HG03442 (cell line): ENCODE results near the gene SH3PXD2A.
"Not testable (repeated sequence)": the region's sequence is repeated elsewhere in the genome, so short reads cannot be mapped to it uniquely, and the experiment has no call there.

Experiments
- ATAC-seq: cut with Tn5 transposase; IDR thresholded peaks from one replicate; pipeline ENCODE4 v1.9.1; 2021; ENCODE audit warnings: mild to moderate bottlenecking, moderate library complexity; ENCODE audit not compliant: unreplicated experiment

Gene SH3PXD2A

DNA sequence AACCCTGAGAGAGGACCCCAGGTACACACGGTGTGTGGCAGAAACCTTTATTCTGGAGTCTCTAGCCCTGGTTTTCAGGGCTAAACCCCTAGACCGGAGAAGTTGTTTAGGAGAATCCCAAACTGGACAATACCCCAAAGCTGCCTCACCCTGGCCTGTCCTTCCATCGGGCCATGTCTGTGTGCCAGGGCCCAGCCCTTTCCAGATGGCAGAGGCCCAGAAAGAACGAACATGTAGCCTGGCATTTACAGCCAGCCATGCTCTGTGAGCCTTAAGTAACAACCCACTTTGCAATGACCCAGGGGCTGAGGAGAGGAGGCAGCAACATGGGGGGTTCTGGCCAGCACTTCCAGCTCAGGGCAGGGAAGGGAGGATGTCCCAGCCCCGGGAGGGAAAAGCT, 219.8 kb downstream of the SH3PXD2A start:
- no peak for ATAC-seq

DNA sequence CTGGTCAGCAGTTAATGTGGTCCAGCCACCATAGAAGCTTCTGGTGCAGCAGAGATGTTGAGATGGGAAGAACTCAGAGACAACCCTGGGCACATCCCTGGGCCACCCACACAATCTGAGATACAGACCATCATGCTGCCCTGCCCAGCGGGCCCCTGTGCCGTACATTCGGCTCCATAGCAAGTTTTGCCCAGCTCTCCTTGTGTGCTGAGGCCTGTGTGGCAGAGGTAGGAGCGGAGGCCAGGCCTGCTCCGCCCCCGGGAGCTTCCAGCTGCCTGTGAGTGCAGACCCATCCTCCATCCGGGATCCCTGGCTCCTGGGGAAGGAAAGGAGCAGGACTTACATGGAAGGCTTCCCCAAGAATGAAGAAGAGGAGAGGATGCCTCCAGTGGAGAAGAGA, 221.5 kb downstream of the SH3PXD2A start:
- no peak for ATAC-seq

- not testable (repeated sequence) for ATAC-seq
These were observed 222.5 kb downstream of the SH3PXD2A start for GRCh38 chr10:103632871-103633270.

- ATAC-seq: no peak
These were observed 223.1 kb downstream of the SH3PXD2A start for GRCh38 chr10:103632247-103632642.

- ATAC-seq: no peak
These were observed 225.2 kb downstream of the SH3PXD2A start for GRCh38 chr10:103630156-103630555.

GRCh38 chr10:103629581-103629980, 225.8 kb downstream of the SH3PXD2A start:
- ATAC-seq: no peak

GRCh38 chr10:103627893-103628292, 227.5 kb downstream of the SH3PXD2A start:
- ATAC-seq: no peak

DNA sequence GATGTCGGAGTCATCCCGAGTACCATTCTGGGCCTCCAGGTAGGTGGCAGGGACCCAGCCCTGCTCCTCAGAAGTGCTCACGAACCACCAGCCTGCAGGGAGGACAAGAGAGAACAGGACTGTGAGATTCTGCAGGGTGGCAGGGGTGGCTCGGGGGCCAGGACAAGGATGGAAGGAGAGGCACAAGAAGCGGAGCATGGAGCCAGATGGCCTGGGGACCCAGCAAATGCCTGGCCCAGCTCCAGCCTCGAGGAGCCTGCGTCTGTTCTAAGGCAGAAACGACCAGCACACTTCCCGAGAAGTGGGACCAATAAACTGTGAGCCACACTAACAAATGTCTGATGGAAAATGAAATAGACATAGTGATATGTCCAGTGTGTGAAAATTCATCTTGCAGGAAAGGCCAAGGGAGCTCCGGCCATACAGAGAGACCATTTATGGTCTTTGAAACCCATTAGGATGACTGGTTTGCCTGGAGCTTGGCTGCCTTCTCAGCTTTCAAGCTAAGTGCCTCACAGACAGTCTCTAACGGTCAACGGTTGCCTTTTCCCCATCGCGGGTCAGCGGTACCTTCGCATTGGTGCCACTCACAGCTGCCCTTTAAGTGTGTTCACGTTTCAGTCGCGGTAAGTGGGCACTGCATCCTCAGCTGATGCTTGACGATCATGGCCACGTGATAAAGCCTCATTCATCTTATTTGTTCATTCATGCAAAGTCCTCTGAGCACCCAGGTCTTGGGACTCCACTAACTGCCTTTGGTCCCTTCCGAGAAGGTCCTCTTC, 228.1 kb downstream of the SH3PXD2A start:
- ATAC-seq: no peak

- no peak for ATAC-seq
These were observed 229.2 kb downstream of the SH3PXD2A start for GRCh38 chr10:103626178-103626577.

DNA sequence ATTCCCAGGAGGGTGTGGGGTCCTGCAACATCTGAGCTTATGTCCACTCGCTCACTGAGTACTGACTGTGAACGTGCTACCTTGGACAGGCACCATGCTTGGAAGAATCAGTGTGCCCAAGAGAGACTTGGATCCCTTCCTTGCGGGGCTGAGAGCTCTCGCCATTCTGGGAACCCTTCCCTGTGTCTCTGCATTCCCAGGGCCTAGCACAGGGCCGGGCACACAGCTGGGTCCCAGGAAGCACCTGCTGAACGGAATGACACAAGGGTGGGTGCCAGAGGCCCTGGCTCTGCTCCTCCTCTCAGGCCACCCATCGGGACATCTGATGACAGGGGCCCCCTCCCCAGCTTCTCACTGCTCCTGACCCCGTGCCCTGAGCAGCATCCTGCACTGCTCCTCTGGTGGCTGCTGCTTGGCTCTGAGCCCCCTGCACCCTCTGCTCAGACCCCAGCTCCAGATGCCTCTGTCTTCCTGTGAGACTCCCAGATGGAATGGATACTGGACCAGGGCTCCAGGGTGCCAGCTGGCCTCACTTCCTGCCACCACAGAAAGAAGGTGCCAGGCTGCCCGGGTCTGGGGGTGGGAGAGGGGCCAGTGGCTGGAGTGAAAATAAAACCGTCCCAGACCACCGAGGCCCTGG, 232.3 kb downstream of the SH3PXD2A start:
- no peak for ATAC-seq

GRCh38 chr10:103622286-103622685, 233.1 kb downstream of the SH3PXD2A start:
- ATAC-seq: no peak

DNA sequence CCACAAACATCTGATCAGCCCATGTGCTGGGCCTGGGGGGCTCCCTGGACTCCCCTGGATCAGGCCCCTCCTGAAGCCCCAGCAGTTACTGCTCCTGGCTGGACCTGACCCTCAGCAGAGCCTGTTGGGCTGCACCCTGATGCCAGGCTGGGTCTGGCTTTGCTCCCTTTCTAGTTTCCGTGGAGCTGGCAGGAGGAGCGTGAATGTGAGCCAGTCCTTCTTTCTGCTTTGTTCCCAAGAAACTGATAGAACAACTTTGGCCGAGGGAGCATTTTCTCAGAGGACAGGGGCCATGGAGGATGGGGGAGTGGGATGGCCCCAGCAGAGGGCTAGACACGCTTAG, 233.6 kb downstream of the SH3PXD2A start:
- ATAC-seq: no peak

DNA sequence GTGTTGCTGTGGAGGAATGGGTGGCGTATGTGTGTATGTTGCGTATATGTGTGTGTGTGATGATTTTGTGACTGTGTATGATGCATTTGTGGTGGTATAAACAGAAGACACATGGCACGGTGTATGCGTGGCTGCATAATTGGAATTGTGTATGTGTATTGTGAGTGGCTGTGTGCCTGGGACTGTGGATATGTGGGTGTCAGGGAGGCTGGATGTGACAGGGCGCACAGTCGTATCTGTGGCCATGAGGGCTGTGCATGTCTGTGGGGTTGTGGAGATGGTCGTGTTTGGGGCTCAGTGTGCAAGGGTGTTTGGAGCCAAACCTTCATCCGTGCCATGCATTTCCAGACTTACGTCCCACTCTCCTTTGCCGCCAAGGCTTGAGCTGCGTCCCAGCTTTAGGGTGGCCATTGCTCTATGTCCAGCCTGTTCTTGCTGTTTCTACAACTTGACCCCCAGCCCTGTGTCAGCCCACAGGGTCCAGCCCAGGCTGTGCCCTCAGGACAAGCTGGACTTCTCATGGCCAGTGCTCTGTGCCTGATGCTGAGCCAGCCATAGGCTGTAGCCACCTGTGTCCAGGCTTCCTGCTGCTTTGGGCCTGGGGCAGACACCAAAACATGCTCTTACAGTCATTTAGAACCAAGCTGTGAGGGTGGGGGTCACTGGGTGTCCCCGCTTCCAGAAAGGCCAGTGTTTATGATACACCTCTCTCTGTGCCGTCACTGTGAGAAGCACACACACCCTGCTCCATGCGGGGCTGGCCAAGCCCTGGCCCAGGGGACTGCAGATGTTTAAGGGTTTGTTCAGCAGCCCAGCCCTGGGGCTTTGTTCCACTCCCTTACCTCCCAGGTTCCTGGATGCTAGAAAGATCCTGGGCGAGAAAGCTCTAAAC, 234.2 kb downstream of the SH3PXD2A start:
- no peak for ATAC-seq

DNA sequence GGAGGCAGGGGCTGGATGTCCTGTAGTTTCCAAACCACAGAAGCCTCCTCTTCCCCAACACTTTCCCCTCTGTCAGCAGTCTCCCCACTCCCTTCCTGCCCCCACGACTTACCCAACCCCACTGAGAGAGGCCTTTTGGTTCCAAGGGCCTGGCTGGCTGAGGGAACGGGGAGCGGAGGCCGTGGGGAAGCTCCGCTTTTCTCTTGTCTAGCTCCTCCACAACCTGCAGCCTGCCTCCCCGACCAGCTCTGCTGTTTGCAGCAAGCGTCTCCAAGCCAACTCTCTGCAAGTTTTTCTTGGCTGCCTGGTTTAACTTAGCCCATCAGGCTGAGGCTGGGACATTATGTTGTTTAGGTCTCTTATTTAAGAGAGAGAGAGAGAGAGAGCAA, 235.0 kb downstream of the SH3PXD2A start:
- no peak for ATAC-seq

DNA sequence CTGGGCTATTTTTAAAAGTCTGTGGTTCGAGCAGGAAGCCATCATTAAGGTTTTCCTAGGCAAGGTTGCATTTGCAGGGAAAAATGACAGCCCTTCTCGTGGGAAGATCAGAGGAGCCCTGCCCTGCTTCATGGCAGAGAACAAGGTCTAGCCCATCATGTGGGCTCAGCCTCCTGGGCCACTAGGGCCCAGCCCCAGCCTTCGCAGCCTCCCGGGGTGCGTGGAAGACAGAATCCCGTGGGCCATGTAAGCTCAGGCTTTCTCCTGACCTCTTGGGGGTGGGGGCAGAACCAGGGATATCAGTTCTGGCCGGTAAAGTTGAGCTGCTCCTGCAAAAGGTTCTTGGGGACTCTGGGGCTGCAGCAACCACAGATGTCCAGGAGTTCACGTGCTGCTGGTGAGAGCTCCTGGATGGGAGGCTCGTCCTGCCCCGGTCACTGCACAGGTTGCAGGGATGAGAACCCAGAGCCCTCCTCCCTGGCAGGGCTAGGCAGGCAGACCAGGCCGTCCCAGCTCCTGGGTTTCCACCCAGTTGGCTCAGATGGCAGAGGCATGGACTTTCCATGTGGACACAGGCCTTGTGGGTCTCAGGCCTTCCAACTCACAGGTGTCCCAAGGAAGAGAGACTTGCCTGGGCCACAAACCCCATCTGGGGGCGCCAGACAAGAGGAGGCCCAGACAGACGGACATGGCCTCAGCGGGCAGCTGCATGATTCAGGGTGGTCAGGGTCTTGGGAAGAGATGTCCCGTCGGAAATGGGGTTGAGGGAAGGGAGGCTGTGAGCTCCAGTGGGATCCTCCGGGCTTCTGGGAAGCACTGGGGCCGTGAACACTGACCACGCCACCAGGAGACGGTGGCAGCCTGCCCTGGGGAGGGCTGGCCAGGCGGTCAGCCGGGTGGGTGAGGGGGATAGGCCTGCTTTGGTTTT, 235.7 kb downstream of the SH3PXD2A start:
- ATAC-seq: no peak

- no peak for ATAC-seq
These were observed 236.6 kb downstream of the SH3PXD2A start for GRCh38 chr10:103618575-103619423.

DNA sequence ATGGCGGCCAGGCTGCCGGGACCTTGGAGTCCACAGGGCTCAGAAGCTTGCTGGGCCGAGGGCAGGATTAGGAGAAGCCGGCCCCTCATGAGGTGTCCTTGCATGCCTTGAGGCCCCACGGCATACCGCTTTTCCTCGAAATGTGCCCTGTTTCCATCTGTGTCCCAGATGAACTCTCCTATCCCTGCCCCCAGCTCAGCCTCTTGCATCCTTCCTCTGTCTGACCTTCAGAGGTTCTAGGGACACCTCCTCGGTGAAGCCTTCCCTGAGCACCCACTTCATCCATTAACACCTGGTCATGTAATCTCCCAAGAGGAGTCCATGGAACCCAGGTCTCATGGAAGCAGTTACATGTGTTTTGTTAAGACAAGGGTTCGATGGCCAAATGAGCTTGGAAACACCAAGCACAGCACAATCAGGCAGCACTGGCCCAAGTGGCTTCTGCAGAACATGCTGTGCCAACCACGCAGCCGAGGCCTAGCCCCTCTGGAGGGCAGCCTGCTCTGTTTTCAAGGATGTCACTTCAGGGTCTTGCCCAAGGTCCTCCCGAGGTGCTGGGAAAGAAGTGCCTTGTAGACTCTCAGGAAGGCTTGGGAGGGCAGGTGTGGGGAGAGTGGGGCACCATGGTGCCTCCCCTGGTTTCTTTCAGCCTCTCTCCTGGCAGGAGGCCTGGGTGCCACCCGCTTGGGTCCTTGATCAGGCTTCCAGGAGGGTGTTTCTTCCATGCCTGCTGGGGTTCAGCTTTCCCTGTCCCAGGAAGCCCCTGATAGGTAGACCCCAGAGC, 237.6 kb downstream of the SH3PXD2A start:
- ATAC-seq: no peak

- no peak for ATAC-seq
These were observed 238.4 kb downstream of the SH3PXD2A start for GRCh38 chr10:103616705-103617601.
